H9 (cell line): Measurements from ENCODE around the gene OAS1. TPM values are rescaled to one million over a fixed set of nuclear protein-coding genes. Genes with fewer than 3 reads are reported as not detected.

Experiments used
- DNase-seq: peaks from one replicate; pipeline ENCODE4 v3.0.0-alpha.2; 2017
- H2AFZ ChIP-seq: one replicate; pipeline ENCODE4 v1.6.1; 2013; ENCODE audit warnings: mild to moderate bottlenecking, low read length, control low read depth, moderate library complexity
- H2AK5ac ChIP-seq: 2 replicates; pipeline ENCODE4 v1.6.1; 2013; ENCODE audit warnings: low read length, control low read depth, mixed read lengths; ENCODE audit not compliant: insufficient read length
- H2BK120ac ChIP-seq: one replicate; pipeline ENCODE4 v1.6.1; 2013; ENCODE audit warnings: low read depth, mild to moderate bottlenecking, low read length, control low read depth, inconsistent platforms; ENCODE audit not compliant: poor library complexity, severe bottlenecking
- H2BK12ac ChIP-seq: 2 replicates; pipeline ENCODE4 v1.6.1; 2013; ENCODE audit warnings: low read length, control low read depth, mixed read lengths, low read depth; ENCODE audit not compliant: insufficient read length
- H2BK15ac ChIP-seq: 2 replicates; pipeline ENCODE4 v1.6.1; 2013; ENCODE audit warnings: low read depth, low read length, control low read depth
- H2BK20ac ChIP-seq: one replicate; pipeline ENCODE4 v1.6.1; 2013; ENCODE audit warnings: low read depth, mild to moderate bottlenecking, low read length, control low read depth, inconsistent platforms; ENCODE audit not compliant: poor library complexity, severe bottlenecking
- H2BK5ac ChIP-seq: 2 replicates; pipeline ENCODE4 v1.6.1; 2013; ENCODE audit warnings: low read length, control low read depth, mixed read lengths; ENCODE audit not compliant: insufficient read length
- H3K14ac ChIP-seq: 2 replicates; pipeline ENCODE4 v1.6.1; 2013; ENCODE audit warnings: low read length, control low read depth; ENCODE audit not compliant: insufficient read depth
- H3K18ac ChIP-seq: 2 replicates; pipeline ENCODE4 v1.6.1; 2013; ENCODE audit warnings: low read depth, mild to moderate bottlenecking, mixed read lengths, low read length, control low read depth; ENCODE audit not compliant: insufficient read length
- H3K23ac ChIP-seq: 2 replicates; pipeline ENCODE4 v1.6.1; 2013; ENCODE audit warnings: low read length, control low read depth, mixed read lengths, low read depth; ENCODE audit not compliant: insufficient read length
- H3K23me2 ChIP-seq: 2 replicates; pipeline ENCODE4 v1.6.1; 2013; ENCODE audit warnings: low read depth, mild to moderate bottlenecking, mixed read lengths, low read length, control low read depth; ENCODE audit not compliant: insufficient read length, poor library complexity, severe bottlenecking
- H3K27ac ChIP-seq: 2 replicates; pipeline ENCODE4 v1.5.1; 2013; ENCODE audit warnings: low read length, control low read depth, mixed read lengths, low read depth; ENCODE audit not compliant: insufficient read length
- H3K27me3 ChIP-seq: 2 replicates; pipeline ENCODE4 v1.6.1; 2013; ENCODE audit warnings: low read length, control low read depth, inconsistent platforms; ENCODE audit not compliant: insufficient read depth
- H3K4ac ChIP-seq: 2 replicates; pipeline ENCODE4 v1.6.1; 2013; ENCODE audit warnings: low read depth, mild to moderate bottlenecking, control low read depth, inconsistent platforms, low read length, moderate library complexity
- H3K4me1 ChIP-seq: 2 replicates; pipeline ENCODE4 v1.6.1; 2013; ENCODE audit warnings: low read length, control low read depth, inconsistent platforms; ENCODE audit not compliant: insufficient read depth
- H3K4me2 ChIP-seq: 2 replicates; pipeline ENCODE4 v1.6.1; 2013; ENCODE audit warnings: low read length, control low read depth, mixed read lengths; ENCODE audit not compliant: insufficient read length, insufficient read depth
- H3K56ac ChIP-seq: 2 replicates; pipeline ENCODE4 v1.6.1; 2013; ENCODE audit warnings: low read depth, mild to moderate bottlenecking, mixed read lengths, low read length, control low read depth; ENCODE audit not compliant: insufficient read length
- H3K79me1 ChIP-seq: 2 replicates; pipeline ENCODE4 v1.6.1; 2013; ENCODE audit warnings: low read depth, mild to moderate bottlenecking, moderate library complexity, low read length, control low read depth, inconsistent platforms; ENCODE audit not compliant: insufficient read depth, poor library complexity, severe bottlenecking
- H3K79me2 ChIP-seq: 2 replicates; pipeline ENCODE4 v1.6.1; 2013; ENCODE audit warnings: low read length, control low read depth, inconsistent platforms; ENCODE audit not compliant: insufficient read depth
- H3K9ac ChIP-seq: 2 replicates; pipeline ENCODE4 v1.6.1; 2013; ENCODE audit warnings: low read length, control low read depth, mixed read lengths; ENCODE audit not compliant: insufficient read length; ENCODE audit errors: extremely low read depth
- H3K9me3 ChIP-seq: one replicate; pipeline ENCODE4 v1.6.1; 2013; ENCODE audit warnings: low read depth, low read length, inconsistent platforms; ENCODE audit not compliant: control insufficient read depth
- H3T11ph ChIP-seq: one replicate; pipeline ENCODE4 v1.6.1; 2013; ENCODE audit warnings: mild to moderate bottlenecking, low read length, control low read depth, inconsistent platforms
- H4K20me1 ChIP-seq: one replicate; pipeline ENCODE4 v1.6.1; 2013; ENCODE audit not compliant: control insufficient read depth, insufficient read length, insufficient read depth
- H4K5ac ChIP-seq: 2 replicates; pipeline ENCODE4 v1.6.1; 2013; ENCODE audit warnings: low read depth, mild to moderate bottlenecking, mixed read lengths, low read length, control low read depth; ENCODE audit not compliant: insufficient read length
- H4K8ac ChIP-seq: replicated peaks from 2 replicates; pipeline ENCODE4 v1.6.1; 2013; ENCODE audit warnings: low read length, control low read depth, mixed read lengths, low read depth; ENCODE audit not compliant: insufficient read length
- H4K91ac ChIP-seq: 2 replicates; pipeline ENCODE4 v1.6.1; 2013; ENCODE audit warnings: low read depth, mild to moderate bottlenecking, moderate library complexity, mixed read lengths, low read length, control low read depth; ENCODE audit not compliant: insufficient read length
- H3K27ac Mint-ChIP-seq, 3 experiments: 2 replicates in 2 of 3; 3 replicates in 1 of 3; pipeline ENCODE4 v1.8.0; 2020 to 2021; ENCODE audit warnings: mixed read lengths in 3 of 3, mild to moderate bottlenecking in 1 of 3, moderate library complexity in 1 of 3
- H3K27me3 Mint-ChIP-seq: 2 replicates; pipeline ENCODE4 v1.8.0; 2021; ENCODE audit warnings: low read depth, mild to moderate bottlenecking, moderate library complexity, mixed read lengths
- H3K36me3 Mint-ChIP-seq, 3 experiments: 2 replicates in 2 of 3; 3 replicates in 1 of 3; pipeline ENCODE4 v1.8.0; 2020 to 2021; ENCODE audit warnings: low read depth in 3 of 3, mixed read lengths in 3 of 3; ENCODE audit not compliant: insufficient read depth in 1 of 3
- H3K4me1 Mint-ChIP-seq, 2 experiments: 2 replicates each; pipeline ENCODE4 v1.8.0; 2020; ENCODE audit warnings: mixed read lengths in 2 of 2
- H3K4me3 Mint-ChIP-seq, 2 experiments: 2 replicates in 1 of 2; 3 replicates in 1 of 2; pipeline ENCODE4 v1.8.0; 2020 to 2021; ENCODE audit warnings: mild to moderate bottlenecking in 2 of 2, mixed read lengths in 2 of 2, moderate library complexity in 1 of 2
- H3K9me3 Mint-ChIP-seq, 2 experiments: 2 replicates in 1 of 2; 3 replicates in 1 of 2; pipeline ENCODE4 v1.8.0; 2020; ENCODE audit warnings: mild to moderate bottlenecking in 2 of 2, mixed read lengths in 2 of 2, moderate library complexity in 1 of 2
- CTCF ChIP-seq: fragments of 200-600 bp; sonication (generic); conservative IDR thresholded peaks from 3 replicates; pipeline ENCODE4 v1.8.0; 2021; ENCODE audit warnings: antibody characterized with exemption, mild to moderate bottlenecking
- WGBS: extraction: QIAGEN DNeasy Blood & Tissue Kit; methylation state at CpG from one replicate; pipeline ENCODE4 v1.1.7; 2013; ENCODE audit warnings: missing lambda C conversion rate, low lambda C conversion rate, mixed read lengths; ENCODE audit not compliant: insufficient read length; ENCODE audit errors: extremely low coverage; 5-methylcytosine and 5-hydroxymethylcytosine counted together
- total RNA-seq: library from RNA; stranded (reverse); gene quantifications from 2 replicates; pipeline ENCODE4 v1.2.1, GENCODE V29; 2021

OAS1 gene
- total RNA-seq, 1 experiment from 2014 or later: not detected

- H3K14ac ChIP-seq: no peak overlapping the region
- no peak overlapping the region for H4K91ac ChIP-seq
- H3K23ac ChIP-seq: no peak overlapping the region
- no peak for DNase-seq
- H2BK20ac ChIP-seq: no peak overlapping the region
- no peaks in the 10 kb centered on the region for H4K20me1 ChIP-seq
- H3T11ph ChIP-seq: no peak overlapping the region
- Mint-ChIP-seq H3K27ac (no peak overlapping the region), H3K36me3 (no peaks in the 10 kb centered on the region), H3K4me1 (peaks cover 0 to 4% of the 10 kb centered on the region in 2 experiments; a peak in 1 of 4 replicates), H3K27me3 (peaks cover 26% of the 10 kb centered on the region), H3K9me3 (no peaks in the 10 kb centered on the region), H3K4me3 (no peak overlapping the region)
- no peak for TF ChIP-seq CTCF
- H2AK5ac ChIP-seq: no peak overlapping the region
- H3K23me2 ChIP-seq: no peaks in the 10 kb centered on the region
- no peak overlapping the region for H2AFZ ChIP-seq
- no peak overlapping the region for H3K18ac ChIP-seq
- H4K5ac ChIP-seq: no peak overlapping the region
- no peaks in the 10 kb centered on the region for H3K4me1 ChIP-seq
- no peak overlapping the region for H3K27ac ChIP-seq
- no peaks in the 10 kb centered on the region for H3K9me3 ChIP-seq
- no peak overlapping the region for H3K9ac ChIP-seq
- H2BK5ac ChIP-seq: no peak overlapping the region
- no peak overlapping the region for H2BK15ac ChIP-seq
- no peak overlapping the region for H2BK120ac ChIP-seq
- no peak overlapping the region for H4K8ac ChIP-seq
- H2BK12ac ChIP-seq: no peak overlapping the region
- WGBS: no CpG with 5 or more reads among the region's 7 CpGs
- H3K79me2 ChIP-seq: no peaks in the 10 kb centered on the region
- H3K4me2 ChIP-seq: no peak overlapping the region
- H3K79me1 ChIP-seq: no peaks in the 10 kb centered on the region
- no peak overlapping the region for H3K4ac ChIP-seq
- no peak overlapping the region for H3K56ac ChIP-seq
- no peaks in the 10 kb centered on the region for H3K27me3 ChIP-seq
Measured at GRCh38 chr12:112861284-112861683, 45.5 kb upstream of the OAS1 start.
